Astrocyte (in vitro differentiated cells and primary cell): Measurements from ENCODE around the gene PCDHB7. TPM values are rescaled to one million over a fixed set of nuclear protein-coding genes. Genes with fewer than 3 reads are reported as not detected.
"Not testable (repeated sequence)": the region's sequence is repeated elsewhere in the genome, so short reads cannot be mapped to it uniquely, and the experiment has no call there.

ENCODE experiments used
- DNase-seq: peaks from one replicate; pipeline ENCODE4 v3.0.0-alpha.2; 2010; ENCODE audit warnings: low read depth
- FAIRE-seq: peaks from 2 replicates; lab custom pipeline; 2011; peaks lifted over from hg19 to GRCh38; lab: Jason Lieb, UNC
- H2AFZ ChIP-seq: 2 replicates; pipeline ENCODE4 v1.6.0; 2012; ENCODE audit warnings: low read depth, low read length, inconsistent platforms
- H3K27ac ChIP-seq: 2 replicates; pipeline ENCODE4 v1.5.1; 2011; ENCODE audit warnings: low read depth, low read length, inconsistent platforms
- H3K27me3 ChIP-seq: 2 replicates; pipeline ENCODE4 v1.6.0; 2011; ENCODE audit warnings: low read length, inconsistent platforms; ENCODE audit not compliant: insufficient read depth
- H3K36me3 ChIP-seq: 2 replicates; pipeline ENCODE4 v1.5.1; 2011; ENCODE audit warnings: low read length, inconsistent platforms; ENCODE audit not compliant: insufficient read depth
- H3K4me1 ChIP-seq: 2 replicates; pipeline ENCODE4 v1.5.1; 2011; ENCODE audit warnings: low read length, inconsistent platforms; ENCODE audit not compliant: insufficient read depth
- H3K4me2 ChIP-seq: 2 replicates; pipeline ENCODE4 v1.6.0; 2012; ENCODE audit warnings: low read length, inconsistent platforms
- H3K4me3 ChIP-seq: 2 replicates; pipeline ENCODE4 v1.5.1; 2011; ENCODE audit warnings: low read depth, mild to moderate bottlenecking, low read length, inconsistent platforms; ENCODE audit not compliant: insufficient read depth
- H3K79me2 ChIP-seq: 2 replicates; pipeline ENCODE4 v1.6.0; 2012; ENCODE audit warnings: mild to moderate bottlenecking, low read length, inconsistent platforms; ENCODE audit not compliant: insufficient read depth
- H3K9ac ChIP-seq: 2 replicates; pipeline ENCODE4 v1.6.0; 2012; ENCODE audit warnings: mild to moderate bottlenecking, low read length, inconsistent platforms
- H3K9me3 ChIP-seq: 2 replicates; pipeline ENCODE4 v1.5.1; 2012; ENCODE audit warnings: low read depth, mild to moderate bottlenecking, low read length, inconsistent platforms; ENCODE audit not compliant: insufficient read depth
- H4K20me1 ChIP-seq: 2 replicates; pipeline ENCODE4 v1.6.0; 2012; ENCODE audit warnings: low read length, inconsistent platforms; ENCODE audit not compliant: insufficient read depth
- H3K27ac Mint-ChIP-seq: one replicate; pipeline ENCODE4 v1.8.0; 2021; ENCODE audit warnings: mild to moderate bottlenecking, mixed read lengths; ENCODE audit not compliant: unreplicated experiment
- H3K27me3 Mint-ChIP-seq: one replicate; pipeline ENCODE4 v1.8.0; 2021; ENCODE audit warnings: low read depth, mixed read lengths; ENCODE audit not compliant: unreplicated experiment
- H3K36me3 Mint-ChIP-seq: one replicate; pipeline ENCODE4 v1.8.0; 2021; ENCODE audit warnings: low read depth, mixed read lengths; ENCODE audit not compliant: unreplicated experiment
- H3K4me1 Mint-ChIP-seq: one replicate; pipeline ENCODE4 v1.8.0; 2021; ENCODE audit warnings: low read depth, mixed read lengths; ENCODE audit not compliant: unreplicated experiment
- H3K4me3 Mint-ChIP-seq: one replicate; pipeline ENCODE4 v1.8.0; 2021; ENCODE audit warnings: mild to moderate bottlenecking, moderate library complexity, mixed read lengths; ENCODE audit not compliant: unreplicated experiment
- H3K9me3 Mint-ChIP-seq: one replicate; pipeline ENCODE4 v1.8.0; 2021; ENCODE audit warnings: mild to moderate bottlenecking, mixed read lengths; ENCODE audit not compliant: unreplicated experiment
- CTCF ChIP-seq: IDR thresholded peaks from 2 replicates; pipeline ENCODE4 v1.5.1; 2011; ENCODE audit warnings: low read depth, mild to moderate bottlenecking, inconsistent platforms, low read length, moderate library complexity; ENCODE audit not compliant: insufficient read depth
- EZH2 ChIP-seq: IDR thresholded peaks from 2 replicates; pipeline ENCODE4 v1.6.1; 2012; ENCODE audit warnings: mild to moderate bottlenecking, low read length, inconsistent platforms; ENCODE audit not compliant: insufficient read depth
- total RNA-seq: library from RNA; stranded (reverse); gene quantifications from 2 replicates; pipeline ENCODE4 v1.2.1, GENCODE V29; 2021

The PCDHB7 gene
- total RNA-seq, 1 donor from 2014 or later, result 1.0 TPM

GRCh38 chr5:141135030-141135717 is 37.3 kb upstream of the PCDHB7 start, which contains the start of gene PCDHB5:
PCDHB5 (plus strand) TSS chr5:141135206; CDS start chr5:141135435, 229 bp downstream.
- Mint-ChIP-seq H3K36me3 (peaks cover 20% of the 10 kb centered on the region), H3K9me3 (peaks cover 25% of the 10 kb centered on the region), H3K27me3 (no peaks in the 10 kb centered on the region), H3K27ac (peak within 1 kb of the TSS; percentile 70), H3K4me1 (no peaks in the 10 kb centered on the region), H3K4me3 (peak within 1 kb of the TSS; percentile 79)
- Histone ChIP-seq H3K9me3 (peaks cover 3% of the 10 kb centered on the region), H2AFZ (peak within 1 kb of the TSS; percentile 73), H3K27ac (no peak within 1 kb of the TSS), H3K4me2 (peak within 1 kb of the TSS; percentile 62), H3K79me2 (no peaks in the 10 kb centered on the region), H3K4me3 (peak within 1 kb of the TSS; percentile 44), H3K4me1 (no peaks in the 10 kb centered on the region), H3K36me3 (no peaks in the 10 kb centered on the region), H3K9ac (peak within 1 kb of the TSS; percentile 53), H4K20me1 (no peaks in the 10 kb centered on the region), H3K27me3 (no peaks in the 10 kb centered on the region)
- TF ChIP-seq CTCF (peak; percentile 14), EZH2 (no peak)
- FAIRE-seq, result no peak
- DNase-seq, result no peak

DNA sequence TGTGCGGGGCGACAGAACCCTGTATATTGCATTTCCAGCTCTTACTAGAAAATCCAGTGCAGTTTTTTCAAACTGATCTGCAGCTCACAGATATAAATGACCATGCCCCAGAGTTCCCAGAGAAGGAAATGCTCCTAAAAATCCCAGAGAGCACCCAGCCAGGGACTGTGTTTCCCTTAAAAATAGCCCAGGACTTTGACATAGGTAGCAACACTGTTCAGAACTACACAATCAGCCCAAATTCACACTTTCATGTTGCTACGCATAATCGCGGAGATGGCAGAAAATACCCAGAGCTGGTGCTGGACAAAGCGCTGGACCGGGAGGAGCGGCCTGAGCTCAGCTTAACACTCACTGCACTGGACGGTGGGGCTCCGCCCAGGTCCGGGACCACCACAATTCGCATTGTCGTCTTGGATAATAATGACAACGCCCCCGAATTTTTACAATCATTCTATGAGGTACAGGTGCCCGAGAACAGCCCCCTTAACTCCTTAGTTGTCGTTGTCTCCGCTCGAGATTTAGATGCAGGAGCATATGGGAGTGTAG is 36.7 kb upstream of the PCDHB7 start:
- H3K4me1 ChIP-seq, result no peaks in the 10 kb centered on the region
- TF ChIP-seq CTCF (no peak), EZH2 (no peak)
- no peak overlapping the region for H3K9ac ChIP-seq
- Mint-ChIP-seq H3K27me3 (no peaks in the 10 kb centered on the region), H3K9me3 (peaks cover 25% of the 10 kb centered on the region), H3K4me1 (no peaks in the 10 kb centered on the region), H3K27ac (no peak overlapping the region), H3K4me3 (peak overlapping the region; percentile 79), H3K36me3 (peaks cover 20% of the 10 kb centered on the region)
- H4K20me1 ChIP-seq, result no peaks in the 10 kb centered on the region
- peak overlapping the region; percentile 62 for H3K4me2 ChIP-seq
- H3K4me3 ChIP-seq, result peak overlapping the region; percentile 44
- no peak for FAIRE-seq
- no peak overlapping the region for H2AFZ ChIP-seq
- H3K27me3 ChIP-seq, result no peaks in the 10 kb centered on the region
- H3K9me3 ChIP-seq, result peaks cover 3% of the 10 kb centered on the region
- no peak for DNase-seq
- no peaks in the 10 kb centered on the region for H3K79me2 ChIP-seq
- no peak overlapping the region for H3K27ac ChIP-seq
- no peaks in the 10 kb centered on the region for H3K36me3 ChIP-seq

DNA sequence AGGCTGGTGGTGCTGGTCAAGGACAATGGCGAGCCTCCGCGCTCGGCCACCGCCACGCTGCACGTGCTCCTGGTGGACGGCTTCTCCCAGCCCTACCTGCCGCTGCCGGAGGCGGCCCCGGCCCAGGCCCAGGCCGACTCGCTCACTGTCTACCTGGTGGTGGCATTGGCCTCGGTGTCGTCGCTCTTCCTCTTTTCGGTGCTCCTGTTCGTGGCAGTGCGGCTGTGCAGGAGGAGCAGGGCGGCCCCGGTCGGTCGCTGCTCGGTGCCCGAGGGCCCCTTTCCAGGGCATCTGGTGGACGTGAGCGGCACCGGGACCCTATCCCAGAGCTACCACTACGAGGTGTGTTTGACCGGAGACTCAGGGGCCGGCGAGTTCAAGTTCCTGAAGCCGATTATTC is 35.1 kb upstream of the PCDHB7 start:
- not testable (repeated sequence) for H2AFZ ChIP-seq, H3K79me2 ChIP-seq, H3K27ac Mint-ChIP-seq, H3K4me1 Mint-ChIP-seq, H3K4me3 Mint-ChIP-seq, H3K36me3 ChIP-seq, FAIRE-seq, H4K20me1 ChIP-seq, H3K4me3 ChIP-seq, H3K4me2 ChIP-seq, H3K27me3 Mint-ChIP-seq, H3K9me3 ChIP-seq, H3K27me3 ChIP-seq, H3K4me1 ChIP-seq, DNase-seq, H3K27ac ChIP-seq, H3K9ac ChIP-seq
- peaks cover 16% of the 10 kb centered on the region for H3K36me3 Mint-ChIP-seq
- peaks cover 25% of the 10 kb centered on the region for H3K9me3 Mint-ChIP-seq
